HG02884 (cell line): ENCODE measurements around the gene GLI2.

Source experiments
- ATAC-seq: cut with Tn5 transposase; IDR thresholded peaks from one replicate; pipeline ENCODE4 v1.9.1; 2021; ENCODE audit warnings: mild to moderate bottlenecking, moderate library complexity; ENCODE audit not compliant: unreplicated experiment

GLI2 gene

DNA sequence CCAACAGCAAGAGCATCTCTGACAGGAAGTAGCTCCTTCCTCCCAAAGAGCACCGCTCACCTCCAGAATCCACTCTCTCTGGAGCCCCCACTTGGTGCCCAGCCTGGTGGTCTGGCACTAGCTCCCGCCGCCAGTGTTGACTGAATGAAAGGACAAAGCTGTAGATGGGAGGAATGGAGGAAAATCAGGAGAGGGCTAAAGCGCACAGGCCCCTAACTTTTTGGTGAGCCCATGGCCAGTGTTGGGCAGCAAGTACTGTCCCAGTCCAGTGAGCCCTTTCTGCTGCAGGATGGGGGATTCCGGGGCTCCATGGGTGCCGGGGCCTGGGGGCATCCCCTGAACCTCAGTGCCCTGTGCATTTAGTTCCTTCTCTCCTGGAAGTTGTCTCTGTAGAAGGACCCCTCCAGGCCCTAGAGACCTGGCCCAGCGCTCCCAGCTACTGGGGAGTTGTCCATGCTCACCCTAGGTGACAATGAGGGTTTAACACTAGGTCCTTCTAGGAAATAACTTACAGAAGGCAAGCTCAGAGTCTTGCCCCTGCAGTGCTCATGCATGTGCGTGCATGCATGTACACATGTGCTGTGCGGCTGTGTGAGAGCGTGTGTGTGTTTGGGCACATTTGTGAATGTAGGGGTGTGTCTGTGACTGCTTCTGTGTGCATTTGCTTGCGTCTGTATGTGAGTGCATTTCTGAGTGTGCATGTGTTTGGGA, 33.6 kb downstream of the GLI2 start:
- ATAC-seq = no peak

- ATAC-seq = no peak
Measured at GRCh38 chr2:120769787-120770120, 34.1 kb downstream of the GLI2 start.

DNA sequence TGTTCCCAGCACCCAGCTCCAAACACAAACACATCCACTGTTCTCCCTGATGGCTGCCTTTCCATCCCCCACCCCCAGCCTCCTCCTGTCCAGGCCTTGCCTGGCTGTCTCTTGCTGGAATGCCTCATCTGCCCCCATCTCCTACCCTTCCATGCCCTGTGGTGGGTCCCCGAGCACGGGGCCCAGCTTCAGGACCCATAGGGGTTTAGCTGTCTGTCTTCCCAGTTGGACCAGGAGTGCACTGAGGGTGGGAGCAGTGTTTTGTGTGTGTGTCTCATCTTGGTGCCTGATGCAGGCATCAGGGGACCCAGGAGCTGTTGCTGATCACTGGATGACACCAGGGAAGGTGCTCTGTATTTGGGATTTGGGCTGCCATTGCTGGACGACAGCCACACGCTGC, 34.5 kb downstream of the GLI2 start:
- no peak for ATAC-seq

DNA sequence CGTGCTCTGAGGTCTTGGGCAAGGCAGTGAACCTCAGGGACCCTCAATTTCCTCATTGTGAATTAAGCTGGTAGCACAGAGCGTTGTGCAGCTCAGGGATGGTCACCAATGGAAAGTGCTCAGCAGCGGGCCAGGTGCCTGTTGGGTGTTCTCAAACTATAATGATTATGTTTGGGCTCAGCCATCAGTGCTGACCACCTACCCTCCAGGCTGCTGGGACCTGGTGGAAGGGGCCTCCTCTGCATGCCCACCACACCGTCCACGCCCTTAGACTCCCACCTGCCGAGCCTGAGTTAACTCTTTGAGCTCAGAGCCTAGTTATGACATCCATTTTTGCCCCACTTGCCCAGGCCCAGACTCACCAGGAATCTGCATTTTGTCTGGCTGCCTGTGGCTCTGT, 35.0 kb downstream of the GLI2 start:
- ATAC-seq = no peak

DNA sequence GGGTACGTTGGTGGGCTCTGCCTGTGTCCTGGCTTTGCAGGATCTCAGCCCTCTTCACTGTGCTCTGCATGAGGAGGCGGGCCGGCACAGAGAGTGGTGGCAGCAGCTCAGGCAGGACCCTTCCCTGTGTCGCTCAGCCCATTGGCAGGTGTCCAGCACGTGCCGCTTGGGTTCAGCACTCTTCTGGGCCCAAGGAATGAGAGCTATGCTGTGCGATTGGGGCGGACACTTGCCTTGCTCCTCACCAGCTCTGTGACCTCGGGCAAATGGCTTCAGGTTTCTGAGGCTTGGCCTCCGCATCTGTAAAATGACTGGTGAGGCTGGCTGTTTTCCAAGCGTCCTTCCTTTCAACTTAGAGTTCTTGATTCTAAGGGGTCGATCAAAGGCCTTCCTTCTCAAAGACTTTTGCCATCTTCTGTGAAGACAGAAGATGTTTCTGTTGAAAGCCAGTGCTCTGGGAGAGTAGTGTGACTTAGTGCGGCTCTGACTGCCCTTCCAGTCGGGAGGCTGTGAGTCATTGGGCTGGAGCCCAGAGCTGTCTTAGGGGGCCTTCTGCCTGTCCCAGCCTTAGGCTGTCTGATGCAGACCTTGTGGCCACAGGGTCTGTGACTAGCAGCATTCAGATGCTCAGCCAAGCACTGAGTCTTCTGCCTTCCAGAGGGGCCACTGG, 35.6 kb downstream of the GLI2 start:
- no peak for ATAC-seq

GRCh38 chr2:120771781-120772208, 36.1 kb downstream of the GLI2 start:
- no peak for ATAC-seq

DNA sequence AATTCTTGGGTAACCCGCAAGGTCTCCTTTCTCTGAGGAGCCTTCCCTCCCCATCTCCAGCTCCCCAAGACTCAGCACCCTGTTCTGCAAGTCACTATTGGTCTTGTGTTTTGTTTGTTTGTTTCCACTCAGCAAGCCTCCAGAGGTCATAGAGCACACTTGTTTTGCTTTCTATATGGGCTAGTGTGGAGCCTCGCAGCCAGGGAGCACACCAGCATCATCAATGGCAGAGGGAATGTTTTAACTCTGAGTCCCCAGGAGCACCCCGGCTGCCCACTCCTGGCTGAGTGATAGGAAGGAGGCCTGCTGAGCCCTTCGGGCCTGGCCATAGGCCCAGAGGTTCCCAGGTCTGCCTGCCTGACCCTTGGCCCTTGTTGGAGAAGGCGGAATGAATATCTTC, 36.6 kb downstream of the GLI2 start:
- no peak for ATAC-seq

DNA sequence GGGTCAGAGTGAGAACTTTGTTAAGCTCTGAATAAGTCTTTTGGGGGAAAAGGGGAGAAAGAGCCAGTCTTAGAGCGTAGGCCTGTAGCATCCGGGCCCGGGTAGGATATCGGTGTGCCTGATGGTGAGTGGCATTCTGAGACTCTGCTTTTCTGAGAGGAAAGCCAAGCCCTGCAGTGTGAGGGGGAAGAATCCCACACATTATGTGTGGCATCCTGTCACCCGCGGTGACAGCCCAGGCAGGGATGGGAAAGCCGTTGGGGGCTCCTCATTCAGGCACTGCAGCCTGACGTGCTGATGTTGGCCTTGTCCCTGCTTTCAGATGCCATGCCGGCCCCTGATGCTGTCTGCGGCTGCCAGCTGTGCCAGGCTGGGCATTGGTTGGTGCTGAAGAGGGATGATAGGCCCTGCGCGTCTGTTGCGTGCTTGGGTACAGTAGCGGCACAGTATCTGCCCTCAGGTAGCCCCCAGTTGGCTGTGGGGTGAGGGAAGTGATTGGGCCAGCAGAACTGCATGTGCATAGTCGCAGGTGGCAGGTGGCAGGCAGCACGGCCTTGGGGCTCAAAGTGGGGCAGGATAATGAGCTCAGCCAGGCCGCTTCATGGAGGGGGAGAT, 37.6 kb downstream of the GLI2 start:
- no peak for ATAC-seq

- no peak for ATAC-seq
Measured at GRCh38 chr2:120774557-120775160, 39.0 kb downstream of the GLI2 start.

GRCh38 chr2:120775194-120775593, 39.5 kb downstream of the GLI2 start:
- no peak for ATAC-seq

GRCh38 chr2:120775801-120776589, 40.3 kb downstream of the GLI2 start:
- no peak for ATAC-seq

- no peak for ATAC-seq
Measured at GRCh38 chr2:120776649-120777048, 41.0 kb downstream of the GLI2 start.

DNA sequence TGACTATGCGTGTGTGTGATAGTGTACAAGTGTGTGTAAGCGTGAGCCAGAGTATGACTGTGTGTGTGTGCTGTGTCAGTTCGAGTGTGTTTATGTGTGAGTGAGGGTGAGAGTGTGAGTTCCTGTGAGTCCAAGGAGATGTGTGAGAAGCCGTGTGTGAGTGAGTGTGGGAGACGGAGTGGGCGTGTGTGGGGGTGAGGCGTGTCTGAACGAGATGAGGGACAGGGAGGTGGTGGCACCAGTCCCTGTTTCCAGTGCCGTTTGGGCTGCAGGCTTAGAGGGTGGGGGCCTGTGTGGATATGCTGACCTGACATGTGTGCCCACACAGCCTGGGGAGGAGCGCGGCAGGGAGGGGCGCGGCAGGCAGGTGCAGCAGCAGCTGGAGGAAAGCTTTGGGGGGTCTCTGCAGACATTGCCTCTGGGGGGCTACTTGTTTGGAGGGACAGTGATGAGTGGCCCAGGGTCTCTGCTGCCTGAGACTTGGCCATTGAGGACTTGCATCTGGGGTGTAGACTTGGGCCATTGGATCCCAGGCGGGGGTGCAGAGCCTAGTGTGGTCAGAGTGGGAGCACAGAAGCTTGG, 41.6 kb downstream of the GLI2 start:
- no peak for ATAC-seq

- ATAC-seq = no peak
Measured at GRCh38 chr2:120777787-120778186, 42.1 kb downstream of the GLI2 start.

DNA sequence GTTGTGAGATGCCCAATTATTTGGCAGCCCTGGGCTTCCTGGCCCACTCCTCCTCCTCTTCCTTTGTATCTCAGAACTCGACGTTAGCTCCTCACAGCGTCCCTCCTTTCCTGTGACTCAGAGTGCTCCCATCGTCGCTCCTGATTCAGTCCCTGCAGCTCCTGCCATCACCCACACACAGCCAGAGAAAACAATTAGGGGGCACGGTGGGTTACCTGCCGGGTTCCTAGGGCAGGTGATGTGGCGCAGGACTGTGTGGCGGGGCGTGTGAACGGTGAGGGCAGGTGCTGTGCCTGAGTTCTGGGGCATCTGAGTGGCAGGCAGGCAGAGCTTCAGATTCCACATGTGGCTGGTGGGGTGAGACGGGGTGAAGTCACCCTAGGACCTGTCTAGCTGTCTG, 42.6 kb downstream of the GLI2 start:
- no peak for ATAC-seq

DNA sequence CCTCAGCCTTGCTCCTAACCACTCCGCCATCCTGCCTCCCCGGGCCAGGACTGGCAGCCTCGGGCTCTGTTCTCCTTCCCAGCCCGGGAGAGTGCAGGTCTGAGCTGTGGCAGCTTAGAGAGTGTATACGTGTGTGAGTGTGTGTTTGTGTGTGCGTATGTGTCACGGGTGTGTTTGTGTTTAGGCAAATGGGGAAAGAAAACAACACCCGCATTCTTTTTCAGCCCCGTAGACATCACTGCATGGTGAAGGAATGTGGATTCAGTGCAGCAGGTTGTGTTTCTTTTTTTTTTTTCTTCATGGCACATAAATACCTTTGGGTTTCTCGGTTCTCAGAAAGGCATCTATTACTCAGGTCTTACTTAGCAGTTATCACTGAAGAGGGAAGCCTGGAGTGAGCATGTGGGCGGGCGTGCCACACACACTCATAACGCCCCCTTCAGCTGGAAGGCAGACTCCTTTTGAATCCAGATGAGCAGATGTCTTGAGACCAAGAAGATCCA, 44.2 kb downstream of the GLI2 start:
- ATAC-seq = no peak

DNA sequence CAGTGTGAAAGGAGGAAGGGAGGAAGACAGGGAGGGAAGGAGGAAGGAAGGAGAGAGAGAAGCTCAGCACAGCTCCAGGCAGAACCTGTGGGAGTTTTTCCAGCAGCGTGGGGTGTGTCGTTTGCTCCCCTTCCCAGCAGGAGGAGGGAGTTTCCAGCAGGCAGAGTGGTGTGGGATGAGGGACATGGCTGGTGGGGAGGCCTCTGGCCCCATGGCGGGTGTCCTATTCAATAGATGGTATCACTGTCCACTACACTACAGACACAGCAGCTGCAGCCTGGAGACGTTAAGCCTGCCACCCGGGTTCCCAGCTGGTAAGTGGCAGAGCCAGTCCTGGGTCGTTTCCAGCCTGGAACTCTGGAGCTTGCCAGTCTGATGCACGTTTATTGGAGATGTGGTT, 44.7 kb downstream of the GLI2 start:
- ATAC-seq = no peak

DNA sequence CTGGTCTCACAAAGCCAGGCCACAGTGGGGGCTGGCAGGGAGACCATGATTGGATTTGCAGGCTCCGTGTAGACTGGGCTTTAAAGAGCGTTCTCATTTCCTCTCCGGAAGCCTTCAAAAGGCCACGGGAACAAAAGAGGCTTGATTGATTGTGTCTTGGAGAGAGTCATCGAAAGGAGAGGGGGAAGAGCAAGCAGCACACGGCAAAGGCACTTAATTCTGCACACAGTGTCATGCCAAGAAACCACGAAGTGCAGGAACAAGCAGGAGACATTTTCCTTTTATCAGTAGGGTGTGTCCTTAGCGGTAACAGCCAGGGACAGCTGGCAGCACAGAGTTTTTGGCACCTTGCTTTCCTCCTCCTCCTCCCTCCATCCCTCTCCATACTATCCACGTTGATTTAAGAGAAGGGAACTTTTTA, 47.7 kb downstream of the GLI2 start:
- no peak for ATAC-seq

DNA sequence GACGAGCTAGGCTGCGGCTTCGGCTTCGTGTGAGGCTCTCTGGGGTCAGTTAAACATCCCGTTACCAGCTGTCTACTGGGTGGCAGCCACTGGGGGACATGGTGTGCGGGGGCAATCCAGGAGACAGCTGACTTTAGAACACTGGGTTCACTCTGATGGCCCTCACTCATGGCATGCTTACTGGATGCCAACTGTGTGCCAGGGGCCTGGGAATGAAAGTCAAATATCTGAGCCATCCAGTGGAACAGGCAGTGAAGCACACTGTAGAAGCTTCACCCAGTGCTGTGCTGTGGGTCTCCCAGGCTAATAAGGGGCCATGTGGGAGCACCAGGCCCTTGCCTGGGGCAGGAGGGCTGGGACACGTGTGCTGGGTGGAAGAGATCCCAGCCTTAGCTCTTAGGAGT, 48.3 kb downstream of the GLI2 start:
- ATAC-seq = no peak
